Upper lobe of left lung (tissue), 6 donors: ENCODE results near the gene VPS8. TPM values are rescaled to one million over a fixed set of nuclear protein-coding genes. Genes with fewer than 3 reads are reported as not detected.

Source experiments
- ATAC-seq, 2 donors: fragments of 200-7000 bp; cut with Tn5 transposase; one replicate each; pipeline ENCODE4 v1.9.1; 2022; ENCODE audit warnings: mild to moderate bottlenecking in 2 of 2, moderate library complexity in 2 of 2; ENCODE audit not compliant: low FRiP score in 2 of 2
- DNase-seq, 2 donors: peaks; one replicate each; pipeline ENCODE4 v3.0.0-alpha.2; 2019 to 2020
- H3K27ac ChIP-seq, 4 donors: fragments of 200-600 bp; sonication (generic); one replicate each; pipeline ENCODE4 v1.5.1; 2016 to 2019
- H3K27me3 ChIP-seq, 4 donors: fragments of 200-600 bp; sonication (generic); one replicate each; pipeline ENCODE4 v1.5.1; 2017 to 2019
- H3K36me3 ChIP-seq, 4 donors: fragments of 200-600 bp; sonication (generic); one replicate each; pipeline ENCODE4 v1.5.1; 2016 to 2019
- H3K4me1 ChIP-seq, 4 donors: fragments of 200-600 bp; sonication (generic); one replicate each; pipeline ENCODE4 v1.5.1; 2018 to 2019
- H3K4me3 ChIP-seq, 4 donors: fragments of 200-600 bp; sonication (generic); one replicate each; pipeline ENCODE4 v1.5.1; 2017 to 2019; ENCODE audit warnings: mild to moderate bottlenecking in 2 of 4, moderate library complexity in 1 of 4
- H3K9me3 ChIP-seq, 4 donors: fragments of 200-600 bp; sonication (generic); one replicate each; pipeline ENCODE4 v1.5.1; 2018 to 2019
- CTCF ChIP-seq, 6 experiments: fragments of 450-650 bp in 4 of 6; fragments of 200-600 bp in 2 of 6; sonication (generic) in 2 of 6; IDR thresholded peaks; one replicate each; pipeline ENCODE4 v1.5.1; 2016 to 2019; ENCODE audit warnings: antibody characterized with exemption in 6 of 6
- EP300 ChIP-seq, 4 donors: sonication (generic); formaldehyde crosslinking; IDR thresholded peaks; one replicate each; pipeline ENCODE4 v1.5.1; 2017; ENCODE audit warnings: antibody characterized with exemption in 4 of 4, control low read depth in 2 of 4
- POLR2A ChIP-seq, 4 donors: fragments of 450-650 bp; IDR thresholded peaks; one replicate each; pipeline ENCODE4 v1.5.1; 2016 to 2017; ENCODE audit warnings: antibody characterized with exemption in 4 of 4, mild to moderate bottlenecking in 2 of 4
- POLR2AphosphoS5 ChIP-seq, 2 donors: sonication (generic); formaldehyde crosslinking; IDR thresholded peaks; one replicate each; pipeline ENCODE4 v1.5.1; 2017; ENCODE audit warnings: antibody characterized with exemption in 2 of 2
- WGBS, 2 donors: methylation state at CpG; one replicate each; pipeline ENCODE4 v1.1.5; 2017 to 2018; 5-methylcytosine and 5-hydroxymethylcytosine counted together
- total RNA-seq, 6 donors: library from RNA; depleted of rRNA in 4 of 6; stranded (reverse); fragments of >200 nt in 4 of 6; gene quantifications; one replicate each; pipeline versions ENCODE4 v1.1.0 to v1.2.1, GENCODE V29; 2016 to 2021
- donor health status: DM: no; HTN: no; CAD: no; lungs with moderate emphysema.
- donor health status: DM: no; HTN: yes; CAD: no; lungs with severe emphysema.

Gene VPS8
- total RNA-seq, 6 donors from 2014 or later: 50.9 to 147 (median 61.5) TPM

GRCh38 chr3:184884359-184885017 is 72.5 kb downstream of the VPS8 start:
- TF ChIP-seq POLR2AphosphoS5 (IDR thresholded peaks at IDR 0.05) (no peak), CTCF (IDR thresholded peaks at IDR 0.05) (no peak), EP300 (IDR thresholded peaks at IDR 0.05) (no peak), POLR2A (IDR thresholded peaks at IDR 0.05) (no peak)
- DNase-seq (no peak), ATAC-seq (no peak)
- Histone ChIP-seq H3K36me3 (peaks cover 0 to 38% (median 7%) of the 10 kb centered on the region in 4 donors), H3K27ac (no peak overlapping the region), H3K9me3 (no peaks in the 10 kb centered on the region), H3K4me1 (no peaks in the 10 kb centered on the region), H3K27me3 (no peaks in the 10 kb centered on the region), H3K4me3 (no peak overlapping the region)
- 78 to 93% methylated on average over 1 of the region's 1 CpG for WGBS, 2 donors

GRCh38 chr3:184885112-184885511 is 73.1 kb downstream of the VPS8 start:
- Histone ChIP-seq H3K4me3 (no peak overlapping the region), H3K27me3 (no peaks in the 10 kb centered on the region), H3K4me1 (no peaks in the 10 kb centered on the region), H3K27ac (no peak overlapping the region), H3K36me3 (peaks cover 0 to 36% (median 7%) of the 10 kb centered on the region in 4 donors), H3K9me3 (no peaks in the 10 kb centered on the region)
- WGBS, 2 donors: 87 to 89% methylated on average over 4 of the region's 4 CpGs
- DNase-seq (no peak), ATAC-seq (no peak)
- TF ChIP-seq EP300 (IDR thresholded peaks at IDR 0.05) (no peak), POLR2AphosphoS5 (IDR thresholded peaks at IDR 0.05) (no peak), CTCF (IDR thresholded peaks at IDR 0.05) (no peak), POLR2A (IDR thresholded peaks at IDR 0.05) (no peak)

GRCh38 chr3:184887574-184887973 is 75.6 kb downstream of the VPS8 start:
- TF ChIP-seq EP300 (IDR thresholded peaks at IDR 0.05) (no peak), POLR2A (IDR thresholded peaks at IDR 0.05) (no peak), CTCF (IDR thresholded peaks at IDR 0.05) (no peak), POLR2AphosphoS5 (IDR thresholded peaks at IDR 0.05) (no peak)
- Histone ChIP-seq H3K9me3 (no peaks in the 10 kb centered on the region), H3K4me3 (no peak overlapping the region), H3K27ac (no peak overlapping the region), H3K27me3 (no peaks in the 10 kb centered on the region), H3K4me1 (no peaks in the 10 kb centered on the region), H3K36me3 (peaks cover 0 to 36% (median 7%) of the 10 kb centered on the region in 4 donors)
- ATAC-seq (no peak), DNase-seq (no peak)
- 82 to 89% methylated on average over 2 of the region's 2 CpGs for WGBS, 2 donors

GRCh38 chr3:184889312-184889904 is 77.4 kb downstream of the VPS8 start:
- DNase-seq (no peak), ATAC-seq (no peak)
- no peak for TF ChIP-seq CTCF (IDR thresholded peaks at IDR 0.05)
- TF ChIP-seq POLR2A (IDR thresholded peaks at IDR 0.05): no peak
- no peak for TF ChIP-seq POLR2AphosphoS5 (IDR thresholded peaks at IDR 0.05)
- no peak for TF ChIP-seq EP300 (IDR thresholded peaks at IDR 0.05)
- peaks cover 0 to 31% (median 6%) of the 10 kb centered on the region in 4 donors for H3K36me3 ChIP-seq
- H3K4me1 ChIP-seq: no peaks in the 10 kb centered on the region
- H3K4me3 ChIP-seq: no peak overlapping the region
- 91 to 92% methylated on average over 6 of the region's 6 CpGs for WGBS, 2 donors
- H3K27me3 ChIP-seq: no peaks in the 10 kb centered on the region
- no peak overlapping the region for H3K27ac ChIP-seq
- H3K9me3 ChIP-seq: no peaks in the 10 kb centered on the region
